ENCODE results near the gene RFC4. TPM values are rescaled to one million over a fixed set of nuclear protein-coding genes. Genes with fewer than 3 reads are reported as not detected.

The RFC4 gene
- total and polyA plus RNA-seq, 2 of the 8 experiments (the other 6 are each of a cell fraction or from before 2014, with no cell fraction given), result 21.8 to 86.9 TPM

- no peak for FAIRE-seq
- Histone ChIP-seq H3K27me3 (replicated peaks in 1 of 4; ENCODE audit: control insufficient read depth in 3 of 4, extremely low read depth in 1 of 4, insufficient read depth in 3 of 4, low read length in 3 of 4) (peaks cover 0 to 38% (median 29%) of the 10 kb centered on the region in 4 experiments; a peak in 6 of 7 replicates), H4K91ac (replicated peaks; ENCODE audit: insufficient read length, low read length) (no peak overlapping the region), H2AFZ (ENCODE audit: low read length) (no peak overlapping the region), H3K79me1 (ENCODE audit: low read depth, low read length) (no peaks in the 10 kb centered on the region; the same call in 1 of the 2 replicates), H3K9ac (replicated peaks in 1 of 4; ENCODE audit: extremely low read depth in 1 of 4, low read depth in 3 of 4, low read length in 3 of 4) (no peak overlapping the region), H3K14ac (ENCODE audit: insufficient read length) (no peak overlapping the region), H2BK12ac (ENCODE audit: low read depth, low read length) (no peak overlapping the region), H3K56ac (replicated peaks; ENCODE audit: insufficient read length, low read depth, low read length) (no peak overlapping the region), H3K36me3 (ENCODE audit: control insufficient read depth in 2 of 4, insufficient read depth in 4 of 4, low read length in 3 of 4) (no peaks in the 10 kb centered on the region), H3K4me3 (ENCODE audit: extremely low read depth in 1 of 4, insufficient read depth in 2 of 4, low read depth in 3 of 4, low read length in 4 of 4) (no peak overlapping the region), H3K4ac (replicated peaks; ENCODE audit: insufficient read length, low read depth, low read length) (no peak overlapping the region), H3K23me2 (ENCODE audit: low read depth, low read length) (peaks cover 15% of the 10 kb centered on the region; the same call in 1 of the 2 replicates), H2BK120ac (replicated peaks; ENCODE audit: low read depth, low read length) (no peak overlapping the region), H3K4me1 (replicated peaks in 1 of 4; ENCODE audit: control insufficient read depth in 3 of 4, insufficient read depth in 4 of 4, low read length in 3 of 4) (peaks cover 7 to 23% (median 18%) of the 10 kb centered on the region in 4 experiments), H3K18ac (ENCODE audit: extremely low read depth, low read length) (no peak overlapping the region), H3K79me2 (ENCODE audit: control insufficient read depth in 1 of 2, insufficient read depth in 2 of 2, low read length in 2 of 2) (no peaks in the 10 kb centered on the region), H4K5ac (ENCODE audit: insufficient read length, low read depth, low read length) (no peak overlapping the region), H2BK5ac (ENCODE audit: low read depth, low read length) (no peak overlapping the region), H4K20me1 (replicated peaks in 1 of 2; ENCODE audit: control insufficient read depth in 1 of 2, insufficient read depth in 2 of 2, low read length in 2 of 2) (no peaks in the 10 kb centered on the region), H2BK20ac (ENCODE audit: low read length) (no peak overlapping the region), H2AK5ac (ENCODE audit: low read depth, low read length) (no peak overlapping the region), H3K4me2 (ENCODE audit: insufficient read depth in 1 of 2, low read depth in 2 of 2, low read length in 2 of 2) (no peak overlapping the region; a peak in 1 of 4 replicates), H3K9me3 (ENCODE audit: insufficient read depth in 2 of 2, low read depth in 1 of 2, low read length in 1 of 2) (no peaks in the 10 kb centered on the region), H4K8ac (ENCODE audit: extremely low read depth, insufficient read depth, low read length) (no peak overlapping the region; the same call in 1 of the 2 replicates), H2BK15ac (ENCODE audit: low read length) (no peak overlapping the region), H3K27ac (ENCODE audit: low read depth, low read length) (no peak overlapping the region), H3K23ac (ENCODE audit: insufficient read length) (no peak overlapping the region)
- CTCF ChIA-PET (ENCODE audit: partially characterized antibody), result interaction anchor here (0.6 to 0.9 kb wide), 3 partner anchors 231 to 489 kb away, joined by 3 to 4 read pairs (median 3); no protein-coding TSS in a partner anchor
- no peak for DNase-seq (ENCODE audit: low read depth in 1 of 2, low spot score in 2 of 2)
- TF ChIP-seq TBP (IDR thresholded peaks at IDR 0.05; ENCODE audit: low read depth, low read length), result no peak
- POLR2A ChIA-PET (ENCODE audit: partially characterized antibody), result interaction anchor here (0.6 to 7.4 kb wide), 7 partner anchors 10 to 221 kb away, joined by 3 to 73 read pairs (median 4); partner anchors contain the start of gene EIF4A2
- WGBS, 2 experiments (ENCODE audit: extremely low coverage in 1 of 2, insufficient coverage in 1 of 2, insufficient read length in 1 of 2, insufficient replicate concordance in 2 of 2, low coverage in 1 of 2, low lambda C conversion rate in 2 of 2, missing lambda C conversion rate in 1 of 2), result 75% methylated on average over 5 of the region's 5 CpGs; no CpG with 5 or more reads in 1 of the 2 experiments
These were observed 22.1 kb upstream of the RFC4 start for GRCh38 chr3:186828340-186828739.

All from H1 (cell line).